ENCODE data around the gene STX2.
"Not testable (repeated sequence)": the region's sequence is repeated elsewhere in the genome, so short reads cannot be mapped to it uniquely, and the experiment has no call there.

Gene STX2

DNA sequence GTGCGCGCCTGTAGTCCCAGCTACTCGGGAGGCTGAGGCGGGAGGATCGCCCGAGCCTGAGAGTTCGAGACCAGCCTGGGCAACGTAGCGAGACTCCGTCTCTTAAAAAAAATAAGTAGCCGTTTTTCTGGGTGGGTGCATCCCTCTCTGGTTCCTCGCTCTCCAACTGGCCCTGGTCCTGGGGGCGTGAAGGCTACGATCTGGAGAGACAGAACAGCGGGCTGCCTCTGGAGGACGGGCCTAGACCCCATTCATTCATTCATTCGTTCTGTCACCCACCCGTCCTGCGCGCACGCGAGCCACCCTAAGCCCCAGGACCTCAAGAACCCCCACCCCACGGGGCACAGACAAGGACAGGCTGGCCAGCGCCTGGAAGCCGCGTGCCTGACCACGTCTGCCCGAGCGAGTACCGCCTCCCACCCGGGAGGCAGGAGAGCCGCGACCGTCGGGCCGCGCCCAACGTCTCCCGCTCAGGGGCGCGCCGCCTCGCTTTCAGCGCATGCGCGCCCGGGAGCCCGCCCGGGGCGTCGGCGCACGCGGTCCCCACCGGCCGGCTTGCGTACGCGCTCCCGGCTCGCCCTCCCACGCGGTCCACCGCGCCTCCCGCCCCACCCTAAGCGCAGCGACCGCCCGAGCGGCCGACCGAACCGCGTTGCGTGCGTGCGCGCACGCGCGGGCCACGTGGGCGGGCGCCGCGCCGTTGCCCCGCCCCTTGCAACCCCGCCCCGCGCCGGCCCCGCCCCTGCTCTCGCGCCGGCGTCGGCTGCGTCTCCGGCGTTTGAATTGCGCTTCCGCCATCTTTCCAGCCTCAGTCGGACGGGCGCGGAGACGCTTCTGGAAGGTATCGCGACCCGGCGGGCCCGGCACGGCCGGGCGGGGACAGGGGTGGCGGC is 32.5 kb upstream of the STX2 start, which contains the start of gene RAN:
Gene RAN (plus strand): TSS at position 781 of the 893 bp plus-strand sequence. CDS start 528 bp downstream, outside the sequence.
- Histone ChIP-seq H3K4me3 (peak within 1 kb of the TSS; percentile 72 to 96 (median 88)), H3K27ac (peak within 1 kb of the TSS; percentile 86 to 98 (median 95))

DNA sequence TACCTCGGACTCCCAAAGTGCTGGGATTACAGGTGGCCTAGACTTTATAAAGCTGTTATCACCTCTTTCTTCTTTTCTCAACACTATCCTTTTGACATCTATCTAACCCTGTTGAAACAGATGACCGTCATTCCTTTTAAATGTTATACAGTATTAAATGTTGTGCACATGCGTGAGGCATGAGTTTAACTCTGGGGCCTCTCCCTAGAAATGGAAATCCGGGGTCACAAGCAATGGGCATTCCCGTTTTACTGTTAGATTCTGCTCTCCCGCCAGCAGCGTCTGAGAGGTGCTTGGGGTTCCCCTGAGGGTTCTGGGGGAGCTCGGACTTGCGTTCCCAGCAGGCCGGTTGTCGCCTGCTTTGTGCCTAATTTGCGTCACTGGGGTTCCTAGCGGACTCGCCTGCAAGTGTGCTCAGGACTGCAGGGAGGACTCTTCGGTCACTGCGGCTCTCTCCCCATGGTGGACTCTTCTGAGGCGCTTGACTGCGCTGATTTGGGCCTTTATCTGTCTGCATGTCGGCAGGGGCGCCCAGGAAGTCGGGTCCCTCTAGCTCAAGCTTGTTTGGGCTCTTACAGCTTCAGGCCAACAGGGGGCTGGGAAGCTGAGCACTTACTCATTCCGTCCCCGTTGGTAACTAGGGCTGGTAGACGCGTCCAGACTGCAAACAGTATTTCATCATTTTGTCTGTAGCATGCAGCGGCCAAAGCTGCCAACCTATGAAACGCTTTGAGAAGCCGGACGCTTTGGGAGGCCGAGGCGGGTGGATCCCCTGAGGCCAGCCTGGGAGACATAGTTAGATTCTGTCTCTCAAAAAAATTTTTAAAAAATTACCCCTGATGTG is 31.6 kb upstream of the STX2 start:
- H3K27ac ChIP-seq, result peak overlapping the region in 20 of 21 experiments; percentile 39 to 98 (median 85)
- H3K4me3 ChIP-seq, result peak overlapping the region; percentile 36 to 96 (median 88)

DNA sequence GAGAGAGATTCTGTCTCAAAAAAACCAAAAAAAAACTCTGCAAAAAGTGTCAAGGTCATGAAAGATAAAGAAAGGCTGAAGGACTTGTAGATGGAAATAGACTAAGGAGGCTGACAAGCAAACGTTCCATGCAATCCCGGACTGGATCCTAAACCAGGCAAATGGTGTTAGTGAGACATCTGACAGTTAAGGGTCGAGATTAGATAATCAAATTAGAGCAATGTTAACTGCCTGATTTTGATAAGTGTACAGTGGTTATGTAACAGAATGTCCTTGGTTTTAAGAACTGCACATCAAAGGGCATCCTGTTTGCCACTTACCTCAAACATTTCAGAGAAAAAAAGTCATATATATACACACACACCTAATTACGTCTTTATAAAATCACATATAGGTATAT is 29.4 kb upstream of the STX2 start:
- Histone ChIP-seq H3K27ac (peak overlapping the region in 6 of 21 experiments; percentile 10 to 82 (median 65)), H3K4me3 (no peak overlapping the region)

DNA sequence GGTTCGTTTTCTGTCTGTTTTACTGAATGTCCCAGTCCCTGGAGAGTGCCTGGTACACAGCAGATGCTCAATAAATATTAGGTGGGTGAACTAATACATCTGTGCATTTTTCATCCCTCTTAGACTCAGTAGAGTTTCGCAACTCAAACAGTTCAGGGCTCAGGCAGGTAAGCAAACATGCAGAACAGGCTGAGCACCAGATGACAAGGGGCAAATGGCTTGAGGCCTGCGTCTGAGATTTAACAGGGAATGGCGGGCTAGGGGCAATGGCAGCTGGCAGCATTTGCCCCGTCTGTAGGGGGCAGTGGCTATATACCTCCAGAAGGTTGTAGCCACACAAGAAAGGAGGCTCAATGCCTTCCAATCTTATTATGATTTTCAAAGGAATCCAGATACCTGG is 24.2 kb upstream of the STX2 start:
- H3K27ac ChIP-seq, result no peak overlapping the region
- H3K4me3 ChIP-seq, result no peak overlapping the region

DNA sequence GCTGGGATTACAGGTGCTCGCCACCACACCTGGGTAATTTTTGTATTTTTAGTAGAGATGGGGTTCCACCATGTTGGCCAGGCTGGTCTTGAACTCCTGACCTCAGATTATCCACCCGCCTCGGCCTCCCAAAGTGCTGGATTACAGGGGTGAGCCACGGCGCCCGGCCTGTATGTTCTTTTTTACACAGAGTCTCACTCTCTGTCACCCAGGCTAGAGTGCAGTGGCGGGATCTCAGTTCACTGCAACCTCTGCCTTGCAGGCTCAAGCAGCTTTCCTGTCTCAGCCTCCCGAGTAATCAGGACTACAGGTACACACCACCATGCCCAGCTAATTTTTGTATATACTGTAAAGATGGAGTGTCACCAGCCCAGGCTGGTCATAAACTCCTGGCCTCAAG is 23.7 kb upstream of the STX2 start:
- not testable (repeated sequence) for H3K27ac ChIP-seq, H3K4me3 ChIP-seq

DNA sequence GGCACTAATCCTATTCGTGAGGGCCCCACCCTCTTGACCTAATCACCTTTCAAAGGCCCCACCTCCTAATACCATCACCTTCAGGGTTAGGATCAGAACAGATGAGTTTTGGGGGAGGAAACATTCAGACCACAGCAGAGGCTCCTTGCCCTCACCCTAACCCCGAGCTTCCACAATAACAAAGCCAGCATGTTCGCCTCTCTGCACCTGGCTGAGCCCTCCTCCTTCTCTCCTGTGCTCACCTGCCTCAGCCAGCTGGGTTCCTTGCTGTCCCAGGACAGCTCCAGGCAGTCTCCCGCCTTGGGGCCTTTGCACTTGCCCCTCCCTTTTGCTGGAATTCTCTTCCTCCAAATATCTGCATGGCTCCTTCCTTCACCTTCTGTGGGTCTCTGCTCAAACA is 23.1 kb upstream of the STX2 start:
- H3K4me3 ChIP-seq, result no peak overlapping the region
- H3K27ac ChIP-seq, result no peak overlapping the region

DNA sequence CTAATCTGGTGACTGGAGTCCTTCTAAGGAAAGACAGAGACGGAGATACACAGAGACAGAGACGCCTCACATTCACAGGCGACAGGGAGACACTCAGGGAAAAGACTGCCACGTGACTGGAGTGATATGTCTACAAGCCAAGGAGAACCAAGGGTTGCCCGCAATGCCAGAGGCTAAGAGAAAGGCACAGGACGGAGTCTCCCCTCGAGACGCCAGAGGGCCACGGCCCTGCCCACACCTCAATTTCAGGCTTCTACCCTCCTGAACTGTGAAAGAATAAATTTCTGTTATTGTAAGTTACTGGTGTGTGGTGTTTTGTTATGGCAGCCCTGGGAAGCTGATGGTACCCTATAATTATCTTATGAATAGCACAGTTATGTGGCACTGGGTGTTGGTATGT is 21.3 kb upstream of the STX2 start:
- no peak overlapping the region for H3K27ac ChIP-seq
- no peak overlapping the region for H3K4me3 ChIP-seq

DNA sequence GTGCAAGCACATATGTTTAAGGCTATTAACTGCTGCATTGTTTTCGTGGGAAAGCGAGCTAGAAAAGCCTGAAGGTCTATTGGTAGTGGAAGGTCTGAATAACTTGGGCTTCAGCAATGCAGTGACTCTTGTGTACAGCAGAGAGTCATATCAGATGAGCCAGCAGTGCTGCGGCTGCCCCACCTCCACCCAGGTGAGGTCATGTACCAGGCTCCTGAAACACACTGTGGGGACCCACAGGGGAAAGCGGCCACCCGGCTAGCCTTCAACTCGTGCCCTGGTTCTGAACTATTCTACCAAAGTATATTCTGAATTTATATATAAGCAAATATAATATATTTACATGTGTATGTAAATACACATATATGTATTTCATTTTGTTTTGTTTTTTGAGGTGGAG is 20.1 kb upstream of the STX2 start:
- Histone ChIP-seq H3K27ac (no peak overlapping the region), H3K4me3 (no peak overlapping the region)

DNA sequence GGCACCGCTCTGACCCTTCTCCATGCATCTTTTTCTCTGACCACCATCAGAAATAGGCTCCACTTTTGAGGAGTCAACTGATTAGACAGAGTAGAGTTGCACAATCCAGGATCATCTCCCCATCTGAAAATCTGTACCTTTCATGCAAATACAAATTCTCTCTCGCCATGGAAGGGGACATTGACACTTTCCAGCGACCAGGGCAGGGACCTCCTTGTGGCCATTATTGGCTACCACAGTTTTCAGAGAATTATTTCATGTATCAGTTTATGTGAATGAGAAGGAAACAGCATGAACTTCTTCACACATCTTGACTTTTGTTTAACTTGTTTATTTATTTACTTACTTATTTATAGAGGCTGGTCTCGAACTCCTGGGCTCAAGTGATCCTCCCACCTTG is 19.0 kb upstream of the STX2 start:
- no peak overlapping the region for H3K27ac ChIP-seq
- no peak overlapping the region for H3K4me3 ChIP-seq

DNA sequence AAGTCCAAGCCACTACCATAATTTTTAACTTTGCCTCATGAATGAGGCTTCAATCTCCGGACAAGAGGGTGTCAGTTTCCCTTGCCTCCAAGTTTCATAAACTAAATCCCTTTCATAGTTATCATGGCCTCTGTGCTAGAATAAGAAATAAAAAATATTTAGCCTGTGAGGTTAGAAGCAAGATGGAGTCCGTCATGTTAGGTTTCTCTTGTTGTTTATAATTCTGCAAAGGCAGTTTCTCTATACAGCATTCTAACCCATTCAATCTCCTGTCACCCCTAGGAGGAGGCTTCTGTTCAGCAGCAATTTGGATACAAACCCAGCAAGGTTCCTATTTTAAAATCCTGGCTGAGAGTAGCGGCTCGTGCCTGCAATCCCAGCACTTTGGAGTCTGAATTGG is 17.0 kb upstream of the STX2 start:
- no peak overlapping the region for H3K4me3 ChIP-seq
- no peak overlapping the region for H3K27ac ChIP-seq

DNA sequence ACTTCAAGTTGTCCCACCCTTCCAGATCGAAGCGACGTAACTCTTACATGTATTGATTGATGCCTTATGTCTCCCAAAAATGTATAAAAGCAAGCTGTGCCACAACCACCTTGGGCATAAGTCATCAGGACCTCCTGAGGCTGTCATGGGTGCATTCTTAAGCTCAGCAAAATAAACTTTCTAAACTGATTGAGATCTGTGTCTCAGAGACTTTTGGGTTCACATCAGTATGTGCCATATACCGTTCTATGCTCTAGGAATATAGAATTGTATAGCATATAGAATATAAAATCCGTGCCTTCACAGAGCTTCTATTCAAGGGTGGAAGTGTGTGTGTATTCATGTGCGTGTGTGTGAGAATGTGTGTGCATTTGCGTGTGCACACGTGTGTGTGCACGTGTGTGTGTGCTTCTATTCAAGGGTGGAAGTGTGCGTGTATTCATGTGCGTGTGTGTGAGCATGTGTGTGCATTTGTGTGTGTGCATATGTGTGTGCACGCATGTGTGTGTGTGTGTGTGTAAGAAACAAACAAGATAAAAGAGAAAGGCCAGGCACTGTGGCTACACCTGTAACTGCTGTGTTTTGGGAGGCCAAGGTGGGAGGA is 11.5 kb upstream of the STX2 start:
- Histone ChIP-seq H3K27ac (no peak overlapping the region), H3K4me3 (no peak overlapping the region)

DNA sequence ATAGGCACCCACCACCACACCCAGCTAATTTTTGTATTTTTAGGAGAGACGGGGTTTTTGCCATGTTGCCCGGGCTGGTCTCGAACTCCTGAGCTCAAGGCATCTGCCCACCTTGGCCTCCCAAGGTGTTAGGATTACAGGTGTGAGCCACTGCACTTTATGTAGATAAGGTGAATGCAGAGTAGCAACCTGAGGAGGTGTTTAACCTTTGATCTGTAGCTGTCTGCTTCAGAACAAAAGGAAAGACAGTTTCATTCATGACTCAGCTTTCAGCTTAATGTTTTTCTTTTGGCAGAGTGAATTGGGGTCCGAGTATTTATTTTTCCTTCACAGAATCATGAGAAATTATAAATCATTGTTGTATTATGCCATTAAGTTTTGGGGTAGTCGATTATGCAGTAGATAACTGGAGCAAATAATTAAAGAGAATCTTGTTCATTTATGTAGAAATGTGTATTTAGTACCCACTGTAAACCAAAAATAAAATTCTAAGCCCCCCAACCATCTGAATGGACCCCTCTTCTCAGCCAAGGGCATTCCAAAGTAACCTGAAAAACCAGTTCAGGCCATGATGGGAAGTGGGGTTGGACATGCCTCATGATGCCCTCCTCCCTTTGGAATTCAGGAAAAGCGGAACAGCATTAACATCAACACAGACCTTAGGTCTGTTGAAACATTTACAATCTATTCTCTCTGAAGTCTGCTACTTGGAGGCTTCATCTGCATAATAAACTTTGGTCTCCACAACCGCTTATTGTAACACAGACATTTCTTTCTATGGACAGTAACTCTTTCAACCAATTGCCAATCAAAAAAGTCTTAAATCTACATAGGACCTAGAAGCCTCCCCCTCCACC is 10.7 kb upstream of the STX2 start:
- Histone ChIP-seq H3K4me3 (no peak overlapping the region), H3K27ac (no peak overlapping the region)

DNA sequence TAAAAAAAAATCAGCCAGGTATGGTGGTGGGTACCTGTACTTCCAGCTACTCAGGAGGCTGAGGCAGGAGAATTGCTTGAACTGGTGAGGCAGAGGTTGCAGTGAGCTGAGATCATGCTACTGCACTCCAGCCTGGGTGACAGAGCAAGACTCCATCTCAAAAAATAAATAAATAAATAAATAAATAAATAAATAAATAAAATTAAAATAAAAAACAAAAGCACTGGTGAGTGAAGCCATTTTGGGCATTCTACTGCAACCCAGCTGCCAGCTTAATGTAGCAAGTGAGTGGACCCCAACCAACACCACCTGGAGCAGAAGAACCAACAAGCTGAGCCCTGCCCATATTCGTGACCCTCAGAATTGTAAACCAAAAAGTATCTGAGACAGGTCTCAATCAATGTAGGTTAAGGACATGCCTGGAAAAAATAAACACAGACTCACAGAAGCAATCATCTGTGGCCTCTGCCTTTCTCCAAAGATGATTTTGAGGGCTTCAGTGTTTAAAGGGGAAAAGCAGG is 9.8 kb upstream of the STX2 start:
- not testable (repeated sequence) for H3K4me3 ChIP-seq, H3K27ac ChIP-seq

DNA sequence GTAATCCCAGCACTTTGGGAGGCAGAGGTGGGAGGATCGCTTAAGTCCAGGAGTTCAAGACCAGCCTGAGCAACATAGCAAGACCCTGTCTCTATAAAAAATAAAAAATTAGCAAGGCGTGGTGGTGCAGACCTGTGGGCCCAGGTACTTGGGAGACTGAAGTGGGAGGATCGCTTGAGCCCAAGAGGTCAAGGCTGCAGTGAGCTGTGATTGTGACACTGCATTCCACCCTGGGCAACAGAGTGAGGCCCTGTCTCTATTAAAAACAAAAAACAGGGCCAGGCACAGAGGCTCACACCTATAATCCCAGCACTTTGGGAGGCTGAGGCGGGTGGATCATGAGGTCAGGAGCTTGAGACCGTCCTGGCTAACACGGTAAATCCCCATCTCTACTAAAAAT is 9.1 kb upstream of the STX2 start:
- not testable (repeated sequence) for H3K27ac ChIP-seq, H3K4me3 ChIP-seq

DNA sequence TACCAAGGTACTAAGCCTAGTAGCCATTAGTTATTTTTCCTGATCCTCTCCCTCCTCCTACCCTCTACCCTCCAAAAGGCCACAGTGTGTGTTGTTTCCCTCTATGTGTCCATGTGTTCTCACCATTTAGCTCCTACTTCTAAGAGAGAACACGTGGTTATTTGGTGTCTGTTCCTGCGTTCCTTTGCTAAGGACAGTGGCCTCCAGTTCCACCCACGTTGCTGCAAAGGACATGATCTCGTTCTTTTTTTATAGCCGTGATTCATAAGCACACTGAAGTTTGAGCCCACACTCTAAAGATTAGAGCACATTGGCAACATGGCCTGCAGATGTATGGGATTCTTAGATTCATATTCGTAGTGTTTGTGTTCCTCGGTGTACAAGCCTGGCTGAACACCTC is 8.1 kb upstream of the STX2 start:
- H3K27ac ChIP-seq, result no peak overlapping the region
- H3K4me3 ChIP-seq, result no peak overlapping the region

DNA sequence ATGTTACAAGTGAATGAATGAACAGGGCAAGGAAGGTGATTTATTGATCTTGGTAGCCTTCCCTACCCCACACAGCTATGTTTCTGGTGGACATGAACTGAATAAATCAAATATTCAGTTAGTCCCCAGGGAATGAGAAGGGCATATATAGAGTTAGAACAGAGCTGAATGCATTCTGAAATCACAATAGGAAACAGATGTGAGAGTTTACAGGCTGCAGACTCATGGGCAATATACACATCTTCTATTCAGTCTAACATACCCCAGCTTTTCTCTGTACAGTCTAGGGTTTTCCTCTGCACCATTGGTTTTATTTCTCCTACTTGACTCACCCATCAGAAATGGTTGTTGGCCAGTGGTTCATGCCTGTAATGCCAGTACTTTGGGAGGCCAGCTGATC is 7.3 kb upstream of the STX2 start:
- no peak overlapping the region for H3K4me3 ChIP-seq
- H3K27ac ChIP-seq, result no peak overlapping the region

DNA sequence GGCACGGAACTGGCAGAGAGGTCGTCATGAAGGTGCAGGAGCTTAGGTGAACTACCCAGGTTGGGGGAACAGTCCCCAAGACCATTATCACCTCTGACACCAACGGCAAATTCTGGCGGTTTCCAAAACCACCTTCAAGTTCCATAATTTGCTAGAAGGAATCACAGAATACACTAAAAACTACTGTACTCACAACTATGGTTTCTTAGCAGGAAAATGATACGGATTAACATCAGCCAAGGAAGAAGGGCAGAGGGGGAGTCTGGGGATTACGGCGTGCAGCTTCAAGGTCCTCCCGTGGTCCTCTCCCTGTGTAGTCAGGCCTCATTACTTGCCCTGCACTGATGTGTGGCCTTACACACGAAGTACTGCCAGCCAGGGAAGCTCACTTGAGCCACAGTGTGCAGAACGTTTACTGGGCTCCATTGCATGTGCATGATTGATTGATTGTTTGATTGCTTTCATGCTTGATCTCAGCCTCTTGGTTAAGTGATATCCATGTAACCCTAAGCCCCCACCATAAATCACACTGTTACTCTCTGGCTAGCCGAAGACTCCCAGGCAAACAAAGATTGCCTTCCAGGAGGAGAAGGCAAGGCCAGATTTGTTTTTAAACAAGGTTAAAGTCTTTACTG is 837 bp upstream of the STX2 start:
- peak overlapping the region in 3 of 7 experiments; percentile 80 to 85 (median 84) for H3K4me3 ChIP-seq
- peak overlapping the region in 4 of 21 experiments; percentile 8 to 47 (median 24) for H3K27ac ChIP-seq

DNA sequence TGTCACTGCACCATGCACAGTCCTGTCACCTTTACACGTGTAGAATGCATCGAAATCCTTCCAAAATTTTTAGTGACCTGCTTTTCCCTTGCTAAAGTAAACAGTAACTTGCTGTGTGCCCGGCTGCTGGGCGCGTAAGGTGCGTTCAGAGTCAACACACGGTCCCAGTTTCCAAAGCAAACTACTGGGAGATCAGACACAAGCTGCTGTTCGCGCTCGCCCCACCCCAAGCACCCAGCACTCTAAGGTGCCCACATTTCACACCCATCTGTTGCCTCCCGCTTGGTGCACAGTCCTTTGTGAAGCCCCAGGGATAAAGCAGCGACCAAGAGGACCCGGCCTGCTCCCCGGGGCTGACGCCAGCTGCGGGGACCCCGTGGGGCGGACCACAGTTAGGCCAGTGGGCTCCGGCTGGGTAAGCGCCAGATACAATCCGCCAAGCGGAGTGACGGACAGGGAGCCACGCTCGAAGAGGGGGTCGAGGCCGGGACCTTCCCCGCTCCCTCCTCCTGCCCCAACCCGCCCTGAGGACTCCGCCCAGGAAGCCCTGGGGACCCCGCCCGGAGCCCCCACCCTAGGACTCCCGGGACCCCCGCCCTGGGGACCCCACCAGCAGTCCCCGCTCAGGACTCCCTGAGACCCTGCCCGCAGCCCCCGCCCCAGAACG is 633 bp downstream of the STX2 start:
- peak overlapping the region; percentile 61 to 93 (median 81) for H3K4me3 ChIP-seq
- peak overlapping the region; percentile 52 to 91 (median 78) for H3K27ac ChIP-seq
